ENCODE measurements around the gene DHRS4. TPM values are rescaled to one million over a fixed set of nuclear protein-coding genes. Genes with fewer than 3 reads are reported as not detected.
"Not testable (repeated sequence)": the region's sequence is repeated elsewhere in the genome, so short reads cannot be mapped to it uniquely, and the experiment has no call there.

DHRS4 gene
- polyA plus RNA-seq, 1 donor from 2014 or later, result 7.8 TPM

GRCh38 chr14:23955811-23956210 is 2.2 kb downstream of the DHRS4 start:
- not testable (repeated sequence) for H4K20me1 ChIP-seq (ENCODE audit: insufficient read depth); H3K79me2 ChIP-seq (replicated peaks; ENCODE audit: insufficient read depth, low read length); H3K27me3 ChIP-seq (ENCODE audit: insufficient read depth, low read depth, low read length); H3F3A ChIP-seq (ENCODE audit: insufficient read depth, low read length, poor library complexity, severe bottlenecking); H3K4me2 ChIP-seq (ENCODE audit: low read length); H3K9ac ChIP-seq (ENCODE audit: low read length); H3K36me3 ChIP-seq (ENCODE audit: insufficient read depth, low read length); H3K27ac ChIP-seq (ENCODE audit: low read length); H2AFZ ChIP-seq (ENCODE audit: low read depth, low read length); H3K9me2 ChIP-seq (ENCODE audit: insufficient read depth, low read length); H3K9me3 ChIP-seq (ENCODE audit: low read length); H3K4me3 ChIP-seq (ENCODE audit: low read length)

GRCh38 chr14:23957913-23958569 is 4.5 kb downstream of the DHRS4 start:
- H3K9me3 ChIP-seq (ENCODE audit: low read length); H3K36me3 ChIP-seq (ENCODE audit: insufficient read depth, low read length); H3K9me2 ChIP-seq (ENCODE audit: insufficient read depth, low read length); H3K79me2 ChIP-seq (replicated peaks; ENCODE audit: insufficient read depth, low read length); H2AFZ ChIP-seq (ENCODE audit: low read depth, low read length); H3K27ac ChIP-seq (ENCODE audit: low read length); H3K4me2 ChIP-seq (ENCODE audit: low read length); H3K9ac ChIP-seq (ENCODE audit: low read length); H3K4me3 ChIP-seq (ENCODE audit: low read length); H4K20me1 ChIP-seq (ENCODE audit: insufficient read depth); H3K27me3 ChIP-seq (ENCODE audit: insufficient read depth, low read depth, low read length); H3F3A ChIP-seq (ENCODE audit: insufficient read depth, low read length, poor library complexity, severe bottlenecking): not testable (repeated sequence)

GRCh38 chr14:23960899-23961298 is 7.3 kb downstream of the DHRS4 start:
- not testable (repeated sequence) for H4K20me1 ChIP-seq (ENCODE audit: insufficient read depth); H3K36me3 ChIP-seq (ENCODE audit: insufficient read depth, low read length); H3K4me3 ChIP-seq (ENCODE audit: low read length); H3F3A ChIP-seq (ENCODE audit: insufficient read depth, low read length, poor library complexity, severe bottlenecking); H3K79me2 ChIP-seq (replicated peaks; ENCODE audit: insufficient read depth, low read length); H3K27me3 ChIP-seq (ENCODE audit: insufficient read depth, low read depth, low read length); H2AFZ ChIP-seq (ENCODE audit: low read depth, low read length); H3K9me2 ChIP-seq (ENCODE audit: insufficient read depth, low read length); H3K27ac ChIP-seq (ENCODE audit: low read length); H3K4me2 ChIP-seq (ENCODE audit: low read length); H3K9me3 ChIP-seq (ENCODE audit: low read length); H3K9ac ChIP-seq (ENCODE audit: low read length)

- not testable (repeated sequence) for H3K4me2 ChIP-seq (ENCODE audit: low read length); H4K20me1 ChIP-seq (ENCODE audit: insufficient read depth); H3K27ac ChIP-seq (ENCODE audit: low read length); H3K9me2 ChIP-seq (ENCODE audit: insufficient read depth, low read length); H3K4me3 ChIP-seq (ENCODE audit: low read length); H3K9me3 ChIP-seq (ENCODE audit: low read length); H3K36me3 ChIP-seq (ENCODE audit: insufficient read depth, low read length); H3F3A ChIP-seq (ENCODE audit: insufficient read depth, low read length, poor library complexity, severe bottlenecking); H3K79me2 ChIP-seq (replicated peaks; ENCODE audit: insufficient read depth, low read length); H3K27me3 ChIP-seq (ENCODE audit: insufficient read depth, low read depth, low read length); H2AFZ ChIP-seq (ENCODE audit: low read depth, low read length); H3K9ac ChIP-seq (ENCODE audit: low read length)
These were observed 8.1 kb downstream of the DHRS4 start for GRCh38 chr14:23961704-23962103.

- H3K9ac ChIP-seq (ENCODE audit: low read length); H3K9me2 ChIP-seq (ENCODE audit: insufficient read depth, low read length); H3K4me3 ChIP-seq (ENCODE audit: low read length); H3K9me3 ChIP-seq (ENCODE audit: low read length); H4K20me1 ChIP-seq (ENCODE audit: insufficient read depth); H3F3A ChIP-seq (ENCODE audit: insufficient read depth, low read length, poor library complexity, severe bottlenecking); H2AFZ ChIP-seq (ENCODE audit: low read depth, low read length); H3K79me2 ChIP-seq (replicated peaks; ENCODE audit: insufficient read depth, low read length); H3K27ac ChIP-seq (ENCODE audit: low read length); H3K27me3 ChIP-seq (ENCODE audit: insufficient read depth, low read depth, low read length); H3K36me3 ChIP-seq (ENCODE audit: insufficient read depth, low read length); H3K4me2 ChIP-seq (ENCODE audit: low read length): not testable (repeated sequence)
These were observed 15.5 kb downstream of the DHRS4 start for GRCh38 chr14:23969130-23969480.

- H3K4me2 ChIP-seq (ENCODE audit: low read length); H3K27ac ChIP-seq (ENCODE audit: low read length); H3F3A ChIP-seq (ENCODE audit: insufficient read depth, low read length, poor library complexity, severe bottlenecking); H3K9me2 ChIP-seq (ENCODE audit: insufficient read depth, low read length); H3K4me3 ChIP-seq (ENCODE audit: low read length); H3K79me2 ChIP-seq (replicated peaks; ENCODE audit: insufficient read depth, low read length); H3K36me3 ChIP-seq (ENCODE audit: insufficient read depth, low read length); H2AFZ ChIP-seq (ENCODE audit: low read depth, low read length); H3K9ac ChIP-seq (ENCODE audit: low read length); H3K27me3 ChIP-seq (ENCODE audit: insufficient read depth, low read depth, low read length); H4K20me1 ChIP-seq (ENCODE audit: insufficient read depth); H3K9me3 ChIP-seq (ENCODE audit: low read length): not testable (repeated sequence)
These were observed 16.1 kb downstream of the DHRS4 start for GRCh38 chr14:23969481-23970282.

- H3K9me3 ChIP-seq (ENCODE audit: low read length); H4K20me1 ChIP-seq (ENCODE audit: insufficient read depth); H3K9ac ChIP-seq (ENCODE audit: low read length); H3K27ac ChIP-seq (ENCODE audit: low read length); H3K4me2 ChIP-seq (ENCODE audit: low read length); H3K36me3 ChIP-seq (ENCODE audit: insufficient read depth, low read length); H3K27me3 ChIP-seq (ENCODE audit: insufficient read depth, low read depth, low read length); H3F3A ChIP-seq (ENCODE audit: insufficient read depth, low read length, poor library complexity, severe bottlenecking); H3K9me2 ChIP-seq (ENCODE audit: insufficient read depth, low read length); H2AFZ ChIP-seq (ENCODE audit: low read depth, low read length); H3K4me3 ChIP-seq (ENCODE audit: low read length); H3K79me2 ChIP-seq (replicated peaks; ENCODE audit: insufficient read depth, low read length): not testable (repeated sequence)
These were observed 16.7 kb downstream of the DHRS4 start for GRCh38 chr14:23970283-23970659.

GRCh38 chr14:23973178-23973577 is 19.6 kb downstream of the DHRS4 start:
- not testable (repeated sequence) for H2AFZ ChIP-seq (ENCODE audit: low read depth, low read length); H3K36me3 ChIP-seq (ENCODE audit: insufficient read depth, low read length); H3K27ac ChIP-seq (ENCODE audit: low read length); H3K9ac ChIP-seq (ENCODE audit: low read length); H3K79me2 ChIP-seq (replicated peaks; ENCODE audit: insufficient read depth, low read length); H3K4me2 ChIP-seq (ENCODE audit: low read length); H3K4me3 ChIP-seq (ENCODE audit: low read length); H3K9me3 ChIP-seq (ENCODE audit: low read length); H3K27me3 ChIP-seq (ENCODE audit: insufficient read depth, low read depth, low read length); H3K9me2 ChIP-seq (ENCODE audit: insufficient read depth, low read length); H4K20me1 ChIP-seq (ENCODE audit: insufficient read depth); H3F3A ChIP-seq (ENCODE audit: insufficient read depth, low read length, poor library complexity, severe bottlenecking)

All from neural cell (in vitro differentiated cells).